Heart right ventricle (tissue), 16 donors: ENCODE measurements around the gene CTSL. TPM values are rescaled to one million over a fixed set of nuclear protein-coding genes. Genes with fewer than 3 reads are reported as not detected.

ENCODE experiments used
- ATAC-seq, 8 donors: fragments of 200-7000 bp; cut with Tn5 transposase; one replicate each; pipeline ENCODE4 v1.9.1; 2020; ENCODE audit warnings: mild to moderate bottlenecking in 8 of 8, moderate library complexity in 8 of 8, moderate number of reproducible peaks in 1 of 8
- DNase-seq, 2 donors: peaks; one replicate each; pipeline ENCODE4 v3.0.0-alpha.2; 2020
- H3K27ac ChIP-seq, 10 donors: fragments of 200-600 bp; sonication (generic) in 2 of 10; one replicate each; pipeline versions ENCODE4 v1.5.0 to v1.8.0; 2020 to 2022; ENCODE audit warnings: mild to moderate bottlenecking in 3 of 10
- H3K27me3 ChIP-seq, 7 donors: fragments of 200-600 bp; one replicate each; pipeline ENCODE4 v1.8.0; 2021 to 2022; ENCODE audit warnings: mild to moderate bottlenecking in 2 of 7
- H3K36me3 ChIP-seq, 9 donors: fragments of 200-600 bp; sonication (generic) in 1 of 9; one replicate each; pipeline versions ENCODE4 v1.5.0 to v1.8.0; 2020 to 2022; ENCODE audit warnings: mild to moderate bottlenecking in 2 of 9
- H3K4me1 ChIP-seq, 9 donors: fragments of 200-600 bp; sonication (generic) in 1 of 9; one replicate each; pipeline versions ENCODE4 v1.5.0 to v1.8.0; 2020 to 2022; ENCODE audit warnings: mild to moderate bottlenecking in 4 of 9
- H3K4me3 ChIP-seq, 10 donors: fragments of 200-600 bp; sonication (generic) in 2 of 10; one replicate each; pipeline versions ENCODE4 v1.5.0 to v1.8.0; 2020 to 2022; ENCODE audit warnings: mild to moderate bottlenecking in 7 of 10, moderate library complexity in 2 of 10
- H3K9me3 ChIP-seq, 11 donors: fragments of 200-600 bp in 10 of 11; sonication (generic) in 2 of 11; one replicate each; pipeline versions ENCODE4 v1.5.0 to v1.8.0; 2013 to 2022; ENCODE audit warnings: mild to moderate bottlenecking in 2 of 11, control low read depth in 1 of 11, moderate library complexity in 1 of 11
- CTCF ChIP-seq, 9 donors: fragments of 200-600 bp; sonication (generic) in 2 of 9; IDR thresholded peaks; one replicate each; pipeline versions ENCODE4 v1.5.0 to v1.8.0; 2021 to 2022; ENCODE audit warnings: antibody characterized with exemption in 9 of 9, mild to moderate bottlenecking in 5 of 9, moderate library complexity in 1 of 9
- WGBS, 2 donors: extraction: QIAGEN DNeasy Blood & Tissue Kit; methylation state at CpG; one replicate each; pipeline ENCODE4 v1.1.7; 2013; ENCODE audit warnings: inconsistent platforms in 1 of 2; 5-methylcytosine and 5-hydroxymethylcytosine counted together
- intact Hi-C, 10 donors: fragments of 100-400 bp; cut with DNase I; formaldehyde crosslinking; loops; one replicate each; pipeline versions ENCODE4 v1.11.1 to v1.14.2; 2022
- polyA plus RNA-seq, 2 donors: library from polyadenylated mRNA; stranded (reverse); fragments of 200-250 nt; gene quantifications; one replicate each; pipeline ENCODE4 v1.2.3, GENCODE V29; 2013
- total RNA-seq, 10 donors: library from RNA; stranded (reverse); fragmentation: NEBNext Ultra II Directional in 3 of 10; extraction: Animal tissue kit (Norgen Biotek cat#: 25700) in 3 of 10; gene quantifications; one replicate each; pipeline versions ENCODE4 v1.2.1 to v1.2.4, GENCODE V29; 2021 to 2023
- donor health status: Arrhythmogenic right ventricular cardiomyopathy.
- donor health status: ischemic (EF 13 %, LVEDD 7.1; RV severe dilation, severe dysfunction).
- donor health status: healthy with polysubstance abuse.
- donor health status: DM: no; HTN: yes; CAD: no.
- donor health status: DM: no; HTN: no; CAD: no.
- donor health status: ischemic (EF 25% LVEDD 6.9; RV normal size, moderate dysfunction).
- donor health status: ischemic (EF 25% LVEDD 5.7; RV mildly dilated, moderate dysfunction).
- donor health status: healthy.
- donor health status: DM: yes; HTN: yes; CAD: no.
- donor health status: Ischemic cardiomyopathy.
- donor health status: ischemic (EF 35%, LVEDD 5.7; RV mildly dilated, moderate dysfunction).
- donor health status: nonischemic (EF 11% LVEDD 7.7; RV severe dilation, severe dysfunction).
- donor health status: DM: yes; HTN: yes; CAD: no.
- donor health status: PGD.
- donor health status: ischemic (EF 29% LVEDD 5.4; RV normal size, mild dysfunction).
- donor health status: nonischemic (EF 23%, LVEDD 6.1; RV moderate dilation, normal function).

CTSL gene
- total and polyA plus RNA-seq, 12 donors = 75.8 to 189 (median 134) TPM

GRCh38 chr9:87708986-87709728, 16.8 kb upstream of the CTSL start:
- H3K4me1 ChIP-seq = peaks cover 0 to 44% (median under 1%) of the 10 kb centered on the region in 9 donors
- DNase-seq (no peak), ATAC-seq (no peak)
- peaks cover 0 to 15% (median 0%) of the 10 kb centered on the region in 9 donors for H3K36me3 ChIP-seq
- no peak for TF ChIP-seq CTCF (IDR thresholded peaks at IDR 0.05)
- intact Hi-C loops = no loop called here
- H3K9me3 ChIP-seq = no peaks in the 10 kb centered on the region
- 82 to 94% methylated on average over 7 of the region's 7 CpGs for WGBS, 2 donors
- no peak overlapping the region for H3K4me3 ChIP-seq
- no peak overlapping the region for H3K27ac ChIP-seq
- no peaks in the 10 kb centered on the region for H3K27me3 ChIP-seq

- 91% methylated on average over 5 of the region's 5 CpGs for WGBS, 2 donors
- Histone ChIP-seq H3K9me3 (no peaks in the 10 kb centered on the region), H3K27me3 (no peaks in the 10 kb centered on the region), H3K36me3 (peaks cover 0 to 15% (median 0%) of the 10 kb centered on the region in 9 donors), H3K4me1 (peaks cover 0 to 57% (median 8%) of the 10 kb centered on the region in 9 donors), H3K27ac (no peak overlapping the region), H3K4me3 (no peak overlapping the region)
- intact Hi-C loops = no loop called here
- no peak for DNase-seq
- TF ChIP-seq CTCF (IDR thresholded peaks at IDR 0.05) = no peak
- ATAC-seq = no peak
Observed at GRCh38 chr9:87710443-87710842, 15.5 kb upstream of the CTSL start.

DNA sequence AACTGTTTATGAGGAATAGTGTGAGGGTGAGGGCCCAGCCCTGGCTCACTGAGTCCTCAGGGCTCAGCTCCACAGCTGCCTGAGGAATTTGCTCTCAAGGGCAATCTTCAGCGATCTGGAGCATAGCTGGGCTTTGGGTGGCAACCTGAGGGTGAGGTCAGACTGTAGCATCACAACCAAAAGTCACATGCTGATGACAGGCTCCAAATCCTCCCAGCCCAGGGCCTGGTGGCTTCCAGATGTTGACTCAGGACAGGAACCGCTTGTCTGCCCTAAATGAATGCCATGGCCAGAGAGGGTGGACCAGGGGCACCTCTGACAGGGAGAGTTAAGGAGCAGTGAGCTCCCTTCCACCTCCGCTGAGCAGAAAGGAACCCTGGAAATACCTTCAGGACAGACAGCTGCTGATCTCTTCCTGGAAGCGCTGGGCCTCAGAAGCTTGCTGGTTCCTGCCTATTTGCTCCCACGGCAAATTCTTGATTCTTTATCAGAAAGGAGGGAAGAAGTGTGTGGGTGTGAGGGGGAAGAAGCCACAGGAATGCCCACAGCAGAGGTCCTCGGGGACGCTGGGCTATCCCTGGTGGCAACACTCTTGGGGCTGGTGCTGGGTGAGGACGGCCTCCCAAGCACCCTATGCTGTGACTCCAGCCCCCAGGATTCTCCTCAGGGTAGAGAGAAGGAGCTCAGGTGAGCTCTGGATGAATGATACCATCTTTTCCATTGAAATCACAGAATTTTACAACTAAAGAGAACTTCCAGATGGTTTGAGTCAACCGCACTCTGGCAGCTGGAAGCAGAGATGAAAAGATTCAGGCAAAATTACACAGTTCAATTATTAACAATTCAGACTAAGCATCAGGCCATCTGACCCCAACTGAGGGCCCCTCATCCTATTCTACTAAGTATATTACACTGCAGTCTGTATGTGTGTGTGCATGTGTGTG, 13.8 kb upstream of the CTSL start:
- 72 to 74% methylated on average over 9 of the region's 9 CpGs for WGBS, 2 donors
- Histone ChIP-seq H3K36me3 (peaks cover 0 to under 1% (median 0%) of the 10 kb centered on the region in 9 donors), H3K27ac (peak overlapping the region in 2 of 10 donors; percentile 33 to 86), H3K4me3 (no peak overlapping the region), H3K27me3 (no peaks in the 10 kb centered on the region), H3K9me3 (no peaks in the 10 kb centered on the region), H3K4me1 (peaks cover 0 to 61% (median 8%) of the 10 kb centered on the region in 9 donors)
- no peak for TF ChIP-seq CTCF (IDR thresholded peaks at IDR 0.05)
- intact Hi-C loops = no loop called here
- DNase-seq = no peak
- ATAC-seq = no peak

DNA sequence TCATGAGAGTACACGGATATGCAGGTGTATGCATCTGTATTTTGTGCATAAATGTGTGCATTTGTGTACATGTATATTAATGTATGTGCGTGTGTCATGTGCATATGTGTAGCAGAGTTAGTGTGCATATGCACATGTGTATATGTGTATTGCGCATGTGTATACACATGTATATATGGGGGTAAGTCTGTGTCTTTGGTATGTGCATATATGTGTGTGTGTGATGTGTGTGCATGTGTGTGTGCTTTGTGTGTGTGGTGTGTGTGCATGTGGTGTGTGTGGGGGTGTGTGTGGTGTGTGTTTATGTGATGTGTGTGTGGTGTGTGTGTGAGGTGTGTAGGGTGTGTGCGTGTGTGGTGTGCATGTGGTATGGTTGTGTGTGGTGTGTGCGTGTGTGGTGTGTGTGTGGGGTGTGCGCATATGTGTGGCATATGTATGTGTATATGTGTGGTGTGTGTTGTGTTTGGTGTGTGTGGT, 13.1 kb upstream of the CTSL start:
- WGBS, 2 donors = 96 to 98% methylated on average over 6 of the region's 6 CpGs

More for the DNA sequence above, 13.1 kb upstream of the CTSL start:
- ATAC-seq (peak in 5 of 8 donors; percentile 4 to 31 (median 12)), DNase-seq (no peak)
- no peaks in the 10 kb centered on the region for H3K36me3 ChIP-seq
- intact Hi-C loops = no loop called here
- no peaks in the 10 kb centered on the region for H3K27me3 ChIP-seq
- H3K4me1 ChIP-seq = peaks cover 0 to 59% (median 8%) of the 10 kb centered on the region in 9 donors
- TF ChIP-seq CTCF (IDR thresholded peaks at IDR 0.05) = no peak
- peak overlapping the region in 2 of 10 donors; percentile 67 to 86 for H3K27ac ChIP-seq
- no peaks in the 10 kb centered on the region for H3K9me3 ChIP-seq
- no peak overlapping the region for H3K4me3 ChIP-seq
